Fibroblast of upper back skin (primary cell): ENCODE measurements around the gene MAPKAP1.

ENCODE experiments used
- DNase-seq: peaks from one replicate; pipeline ENCODE4 v3.0.0-alpha.2; 2013

MAPKAP1 gene

GRCh38 chr9:125507226-125507625 is 199.8 kb downstream of the MAPKAP1 start:
- no peak for DNase-seq

- no peak for DNase-seq
These were observed 201.0 kb downstream of the MAPKAP1 start for GRCh38 chr9:125505988-125506438.

DNA sequence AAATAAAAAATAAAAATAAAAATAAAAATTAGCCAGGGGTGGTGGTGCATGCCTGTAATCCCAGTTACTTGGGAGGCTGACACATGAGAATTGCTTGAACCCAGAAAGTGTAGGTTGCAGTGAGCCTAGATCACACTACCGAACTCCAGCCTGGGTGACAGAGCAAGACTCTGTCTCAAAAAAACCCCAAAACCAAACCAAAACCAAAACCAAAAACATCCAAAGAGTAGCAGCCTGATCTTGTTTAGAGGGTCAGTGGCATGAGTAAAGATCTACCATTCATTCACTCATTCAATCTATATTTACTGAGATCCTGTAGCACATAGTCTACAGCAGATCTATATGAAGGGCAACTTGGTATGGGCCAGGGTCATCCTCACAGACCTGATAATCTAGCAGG is 202.4 kb downstream of the MAPKAP1 start:
- DNase-seq: no peak

GRCh38 chr9:125497906-125498305 is 209.1 kb downstream of the MAPKAP1 start:
- no peak for DNase-seq

DNA sequence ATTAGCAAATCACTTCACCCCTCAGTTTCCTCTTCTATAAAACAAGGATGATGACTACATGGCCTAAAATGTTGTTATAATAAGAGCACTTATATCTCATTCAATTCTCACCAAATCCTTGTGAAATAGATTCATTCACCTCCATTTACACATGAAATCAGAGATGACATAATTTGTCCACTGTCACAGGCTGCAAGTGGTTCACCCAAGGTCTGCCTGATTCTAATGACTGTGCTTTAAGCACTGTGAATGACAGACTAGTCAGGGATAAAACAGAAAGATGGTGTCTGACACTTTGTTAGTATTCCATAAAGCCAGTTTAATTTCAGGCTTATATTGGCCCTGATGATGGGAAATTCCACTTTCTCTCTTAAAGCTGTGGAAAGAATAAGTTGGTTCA is 209.5 kb downstream of the MAPKAP1 start:
- no peak for DNase-seq

DNA sequence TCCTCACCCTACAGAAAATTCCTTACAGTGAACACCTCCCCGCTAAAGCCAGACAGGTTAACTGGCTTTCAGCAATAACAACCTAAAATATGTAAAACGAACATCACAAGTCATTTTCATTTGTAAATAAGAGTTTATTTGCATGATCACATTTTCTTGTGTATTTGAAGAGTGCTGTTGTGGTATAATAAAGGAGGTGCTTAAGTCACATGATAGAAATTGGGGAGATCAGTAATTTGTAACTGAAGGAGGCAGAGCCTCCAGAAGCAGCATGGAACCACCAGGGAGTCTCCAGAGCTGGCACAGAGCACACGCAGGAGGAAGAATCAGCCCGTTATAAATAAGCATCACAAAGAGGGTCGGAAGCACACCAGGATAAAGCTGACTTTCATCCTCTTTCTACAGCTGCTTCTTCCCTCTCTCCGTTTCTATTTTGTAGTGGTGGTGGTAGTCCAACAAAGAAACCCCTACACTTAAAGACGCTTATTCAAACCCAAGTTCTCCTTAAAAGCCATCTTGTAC is 210.6 kb downstream of the MAPKAP1 start:
- DNase-seq: no peak

DNA sequence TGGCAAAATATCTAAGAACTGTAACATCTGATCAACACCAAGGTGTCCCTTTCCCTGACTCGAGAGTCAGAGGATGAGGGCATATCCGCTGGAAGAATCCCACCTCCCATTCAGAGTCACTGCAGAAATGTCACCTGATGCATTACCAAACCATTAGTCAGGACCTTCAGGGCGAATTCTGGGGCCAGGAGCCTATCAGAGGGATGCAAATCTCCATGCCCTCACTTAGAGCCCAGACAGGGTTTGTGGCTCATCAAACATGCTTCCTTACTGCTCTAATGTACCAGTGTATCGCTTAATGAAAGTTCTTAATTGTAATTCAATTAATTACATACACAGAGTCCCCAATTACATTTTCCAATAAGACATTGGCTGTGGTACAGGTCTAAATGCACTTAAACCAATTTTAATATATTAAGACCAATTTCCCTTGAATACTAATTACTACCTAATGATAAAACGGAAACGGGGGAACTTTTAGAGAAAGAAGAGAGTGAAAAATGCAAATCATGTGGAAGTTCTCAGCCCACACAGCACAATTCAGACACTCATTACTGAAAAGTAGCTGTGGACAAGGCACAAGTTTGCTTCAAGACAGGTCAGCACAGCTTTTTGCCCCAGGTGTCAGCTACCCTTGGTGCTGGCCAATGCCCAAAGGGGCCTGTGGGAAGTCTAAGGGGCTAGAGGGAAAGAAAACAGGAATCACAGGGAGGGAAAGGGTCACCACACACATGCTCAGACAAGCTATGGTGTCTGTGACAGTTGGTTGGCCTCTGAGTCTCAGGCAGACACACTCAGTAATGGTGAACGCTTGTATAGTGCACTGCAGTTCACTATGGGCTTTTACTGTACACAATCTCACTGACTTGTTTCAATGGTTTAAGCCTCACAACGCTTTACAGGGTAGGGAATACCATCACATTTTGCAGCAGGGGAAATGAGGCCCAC is 211.6 kb downstream of the MAPKAP1 start:
- no peak for DNase-seq

GRCh38 chr9:125494653-125494915 is 212.4 kb downstream of the MAPKAP1 start:
- DNase-seq: peak; percentile 56

DNA sequence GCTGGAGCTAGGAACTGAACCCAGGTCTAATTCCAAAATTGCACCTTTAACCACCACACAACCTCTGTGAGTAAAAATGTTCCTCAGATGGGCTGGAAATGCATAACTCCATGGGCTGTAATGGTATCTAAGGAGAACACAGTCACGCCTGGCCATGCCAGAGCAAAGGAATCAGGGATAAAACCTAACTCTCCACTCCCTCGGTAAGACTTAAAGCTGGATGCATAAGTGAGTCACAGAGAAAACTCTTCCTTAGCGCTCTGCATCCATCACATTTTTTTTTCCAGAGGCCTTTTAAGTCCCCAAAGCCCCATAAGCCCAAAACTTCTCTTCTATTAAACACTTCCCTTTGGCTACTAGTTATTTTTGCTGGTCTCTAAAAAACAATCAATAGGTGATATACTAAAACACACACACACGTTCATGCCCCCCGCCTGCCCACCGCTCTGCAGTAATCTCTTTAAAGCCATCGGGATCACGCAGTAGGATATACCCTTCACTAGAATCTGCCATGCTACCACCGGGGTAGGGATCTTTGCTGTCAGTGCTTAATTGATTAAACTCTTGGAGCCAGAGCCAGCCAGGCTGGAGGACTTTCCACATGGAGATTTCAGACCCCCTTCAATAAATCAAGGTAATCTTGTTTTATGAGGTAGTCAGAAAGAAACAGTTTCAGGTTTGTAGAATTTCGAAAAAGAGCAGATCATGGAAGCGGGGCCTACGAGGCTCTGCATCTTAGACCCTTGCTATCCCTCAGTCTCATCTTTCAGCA is 212.9 kb downstream of the MAPKAP1 start:
- peak; percentile 53 for DNase-seq

- DNase-seq: no peak
These were observed 213.6 kb downstream of the MAPKAP1 start for GRCh38 chr9:125493384-125493783.

- DNase-seq: no peak
These were observed 214.3 kb downstream of the MAPKAP1 start for GRCh38 chr9:125492719-125493118.

- DNase-seq: no peak
These were observed 219.2 kb downstream of the MAPKAP1 start for GRCh38 chr9:125487842-125488241.

GRCh38 chr9:125486576-125486975 is 220.4 kb downstream of the MAPKAP1 start:
- DNase-seq: no peak

DNA sequence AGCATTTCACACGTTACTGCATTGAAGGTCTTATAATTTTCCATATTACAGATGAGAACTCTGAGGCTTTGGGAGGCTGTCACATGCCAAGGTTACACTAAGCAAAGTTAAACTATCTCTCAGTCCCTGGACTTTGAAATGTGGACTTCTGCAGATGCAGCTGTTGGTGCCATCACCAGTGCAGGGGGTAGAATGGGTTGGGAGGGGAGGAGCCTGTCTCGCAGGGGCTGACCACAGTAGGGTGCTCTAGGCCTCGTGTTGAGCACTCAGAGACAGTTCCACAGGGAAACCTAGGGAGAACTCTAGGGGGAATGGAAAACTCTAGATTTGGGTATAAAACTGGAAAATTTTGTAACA is 220.9 kb downstream of the MAPKAP1 start:
- DNase-seq: no peak

DNA sequence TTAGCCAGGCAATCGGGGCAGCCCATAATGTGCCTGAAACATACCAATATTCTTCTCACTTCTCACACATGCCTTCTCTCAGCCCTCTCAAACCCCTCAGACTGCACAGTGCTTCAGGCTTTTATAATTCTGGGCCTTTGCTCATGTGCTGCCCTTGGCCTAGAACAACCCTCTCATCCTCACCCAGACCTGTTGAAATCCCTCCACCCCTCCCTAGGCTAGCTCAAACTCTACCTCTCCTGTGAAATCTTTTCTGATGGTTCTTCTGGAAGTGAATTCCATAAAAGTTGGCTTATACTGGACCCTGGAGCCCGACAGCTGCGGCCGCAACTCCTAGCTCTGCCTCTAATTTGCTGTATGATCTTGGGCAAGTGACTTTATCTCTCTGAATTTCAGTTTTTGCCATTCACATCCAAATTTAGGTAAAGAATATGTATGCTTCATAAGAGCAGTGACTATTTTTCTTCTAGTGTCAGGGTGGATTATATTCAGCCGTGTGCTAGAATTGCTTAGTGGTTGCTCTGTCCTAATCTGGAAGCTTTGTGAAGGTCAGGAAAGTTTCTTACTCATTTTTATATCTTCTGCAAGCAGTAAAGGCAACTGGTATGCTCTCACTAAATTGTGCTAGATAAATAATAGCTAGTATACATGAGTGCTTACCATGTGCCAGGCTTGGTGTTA is 221.4 kb downstream of the MAPKAP1 start:
- DNase-seq: no peak

- peak; percentile 78 for DNase-seq
These were observed 222.4 kb downstream of the MAPKAP1 start for GRCh38 chr9:125484350-125485282.

DNA sequence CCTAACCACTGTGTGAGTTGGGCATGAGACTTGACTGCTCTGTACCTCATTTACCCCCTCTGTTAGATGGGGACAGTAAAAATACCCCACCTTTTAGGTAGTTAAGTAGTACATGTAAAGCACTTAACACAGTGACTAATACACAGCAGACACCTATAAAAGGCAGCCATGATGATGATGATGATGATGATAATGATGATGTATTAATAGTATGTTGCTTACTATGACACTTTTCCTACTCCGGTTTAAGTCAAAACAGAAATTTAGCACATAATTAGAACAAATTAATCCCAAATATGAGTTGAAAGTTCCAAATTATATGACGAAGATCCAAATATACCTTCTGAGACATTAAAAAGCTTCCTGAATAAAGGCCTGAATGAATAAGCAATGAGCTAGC is 223.3 kb downstream of the MAPKAP1 start:
- no peak for DNase-seq

DNA sequence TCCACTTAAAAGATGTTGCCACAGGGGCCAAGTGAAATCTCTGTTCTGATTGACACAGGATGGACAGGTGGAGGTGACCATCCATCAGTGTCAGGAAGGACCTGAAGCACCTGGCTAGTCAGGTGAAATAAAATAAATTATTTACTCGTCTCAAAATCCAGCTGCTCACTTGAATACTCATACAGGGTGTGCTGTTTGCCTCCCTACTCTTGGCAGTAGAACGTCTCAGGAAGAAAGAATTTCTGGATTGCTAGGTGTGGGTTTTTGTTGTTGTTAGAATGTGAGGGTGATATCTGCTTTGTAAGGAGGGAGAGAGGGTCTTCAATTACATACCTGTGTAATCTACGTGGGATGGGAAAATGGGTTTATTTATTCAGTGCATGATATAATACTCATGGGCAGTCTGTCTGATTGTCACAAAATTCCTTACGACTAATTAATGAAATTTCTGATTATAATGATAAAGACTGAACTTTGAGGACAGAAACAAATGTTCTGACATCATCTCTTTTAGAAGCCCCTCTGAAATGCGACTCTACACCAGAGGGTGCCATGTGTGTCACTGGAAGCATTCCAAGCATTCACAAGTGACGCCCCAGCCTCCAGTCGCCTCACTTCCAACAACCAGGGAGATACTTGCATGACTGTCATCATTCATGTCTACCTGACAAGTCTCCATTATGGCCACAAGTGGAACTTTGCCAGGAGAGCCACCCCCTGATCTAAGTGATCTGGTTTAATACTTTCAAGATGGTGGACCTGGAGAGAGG is 227.0 kb downstream of the MAPKAP1 start:
- no peak for DNase-seq

DNA sequence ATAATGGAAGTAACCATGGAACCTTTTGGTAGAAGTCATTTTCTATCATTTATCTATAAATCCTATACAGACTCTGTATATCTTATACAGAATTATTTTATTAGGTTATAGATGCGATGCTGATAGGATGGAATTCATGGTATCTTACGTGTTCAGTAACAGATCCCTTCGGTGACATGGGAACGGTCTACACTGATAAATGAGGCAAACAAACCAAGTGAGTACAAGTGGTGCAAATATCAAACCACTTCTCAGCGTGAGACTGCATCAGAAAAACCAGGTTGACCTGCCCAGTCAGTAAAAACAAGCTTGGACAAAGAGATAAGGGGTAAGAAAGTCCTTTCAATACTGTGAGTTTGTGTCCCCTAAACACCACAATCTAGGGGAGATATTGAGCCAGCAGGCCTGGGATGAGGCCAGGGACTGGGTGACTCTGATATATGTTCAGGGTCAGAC is 229.9 kb downstream of the MAPKAP1 start:
- no peak for DNase-seq

- DNase-seq: peak; percentile 13
These were observed 230.4 kb downstream of the MAPKAP1 start for GRCh38 chr9:125476645-125477044.

DNA sequence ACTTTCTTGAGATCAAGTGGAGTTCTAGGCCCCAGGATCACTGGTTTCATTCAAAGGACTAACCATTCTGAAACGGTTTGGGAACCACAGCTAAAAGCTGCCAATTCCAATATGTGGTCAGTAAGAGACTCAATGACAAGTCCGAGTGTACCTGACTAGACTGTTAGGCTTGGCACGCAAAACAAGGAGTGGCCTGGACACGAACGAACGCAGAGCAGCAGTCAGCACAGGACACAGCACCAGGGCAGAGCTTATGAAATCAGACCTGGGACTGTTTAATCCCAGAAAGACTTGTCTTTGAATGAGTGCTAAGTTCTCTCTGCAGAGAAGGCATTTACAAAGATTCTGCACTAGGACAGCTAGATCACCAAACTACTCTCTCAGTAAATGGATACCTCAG is 231.6 kb downstream of the MAPKAP1 start:
- DNase-seq: no peak
